WTC11 (cell line): ENCODE results near the gene FXYD3.

ENCODE experiments used
- AFF4 ChIP-seq: sonication (generic); formaldehyde crosslinking; IDR thresholded peaks from 2 replicates; pipeline ENCODE4 v1.8.1; 2023; ENCODE audit warnings: mild to moderate bottlenecking, missing genetic modification reagents, borderline replicate concordance
- CTCF ChIP-seq: fragments of 200-600 bp; IDR thresholded peaks from 2 replicates; pipeline ENCODE4 v1.8.0; 2022; ENCODE audit warnings: antibody characterized with exemption
- ELF4 ChIP-seq: sonication (generic); formaldehyde crosslinking; IDR thresholded peaks from 2 replicates; pipeline ENCODE4 v1.8.1; 2022; ENCODE audit warnings: low read depth, mild to moderate bottlenecking, moderate library complexity, missing genetic modification reagents
- ETV6 ChIP-seq: sonication (generic); formaldehyde crosslinking; IDR thresholded peaks from 2 replicates; pipeline ENCODE4 v1.8.1; 2022; ENCODE audit warnings: mild to moderate bottlenecking, missing genetic modification reagents
- FOXJ3 ChIP-seq: sonication (generic); formaldehyde crosslinking; IDR thresholded peaks from 2 replicates; pipeline ENCODE4 v1.9.0; 2021; ENCODE audit warnings: missing genetic modification reagents, mild to moderate bottlenecking, borderline replicate concordance
- FOXK1 ChIP-seq: sonication (generic); formaldehyde crosslinking; IDR thresholded peaks from 2 replicates; pipeline ENCODE4 v1.8.0; 2022; ENCODE audit warnings: mild to moderate bottlenecking, moderate library complexity, missing genetic modification reagents
- FOXP1 ChIP-seq: sonication (generic); formaldehyde crosslinking; IDR thresholded peaks from 2 replicates; pipeline ENCODE4 v1.8.0; 2022; ENCODE audit warnings: missing genetic modification reagents, mild to moderate bottlenecking, moderate library complexity, borderline replicate concordance
- FOXP4 ChIP-seq: sonication (generic); formaldehyde crosslinking; IDR thresholded peaks from 2 replicates; pipeline ENCODE4 v1.8.0; 2022; ENCODE audit warnings: mild to moderate bottlenecking, missing genetic modification reagents
- GABPB1 ChIP-seq: sonication (generic); formaldehyde crosslinking; IDR thresholded peaks from 2 replicates; pipeline ENCODE4 v1.8.1; 2023; ENCODE audit warnings: mild to moderate bottlenecking, missing genetic modification reagents
- IRF2 ChIP-seq: sonication (generic); formaldehyde crosslinking; IDR thresholded peaks from 2 replicates; pipeline ENCODE4 v1.8.0; 2022; ENCODE audit warnings: low read depth, missing genetic modification reagents, borderline replicate concordance
- NR3C1 ChIP-seq: sonication (generic); formaldehyde crosslinking; conservative IDR thresholded peaks from 2 replicates; pipeline ENCODE4 v1.8.1; 2023; ENCODE audit warnings: low read depth, mild to moderate bottlenecking, missing genetic modification reagents
- TCF7 ChIP-seq: sonication (generic); formaldehyde crosslinking; IDR thresholded peaks from 2 replicates; pipeline ENCODE4 v1.8.0; 2022; ENCODE audit warnings: mild to moderate bottlenecking, low read depth, missing genetic modification reagents, moderate library complexity
- ZBTB21 ChIP-seq: sonication (generic); formaldehyde crosslinking; IDR thresholded peaks from 2 replicates; pipeline ENCODE4 v1.8.1; 2023; ENCODE audit warnings: mild to moderate bottlenecking, missing genetic modification reagents, borderline replicate concordance
- ZBTB43 ChIP-seq: sonication (generic); formaldehyde crosslinking; IDR thresholded peaks from 2 replicates; pipeline ENCODE4 v1.8.1; 2023; ENCODE audit warnings: mild to moderate bottlenecking, missing genetic modification reagents

GRCh38 chr19:35100588-35101533, 14.8 kb upstream of the FXYD3 start:
- TF ChIP-seq NR3C1 (CRISPR knock-in tag) (no peak), CTCF (no peak), TCF7 (no peak), ZBTB43 (CRISPR knock-in tag) (no peak), FOXJ3 (CRISPR knock-in tag) (no peak), IRF2 (CRISPR knock-in tag) (no peak), AFF4 (CRISPR knock-in tag) (no peak), ELF4 (no peak), FOXP4 (CRISPR knock-in tag) (no peak), FOXP1 (no peak), FOXK1 (CRISPR knock-in tag) (no peak), GABPB1 (CRISPR knock-in tag) (no peak), ZBTB21 (CRISPR knock-in tag) (no peak), ETV6 (no peak)
